Suprapubic skin (tissue), 4 donors: ENCODE data around the gene TMEM126B.

Experiments used
- POLR2A ChIP-seq, 2 donors: fragments of 450-650 bp; IDR thresholded peaks; one replicate each; pipeline ENCODE4 v1.6.1; 2017; ENCODE audit warnings: antibody characterized with exemption in 2 of 2, mild to moderate bottlenecking in 2 of 2, moderate library complexity in 2 of 2
- POLR2AphosphoS5 ChIP-seq, 3 donors: sonication (generic); formaldehyde crosslinking; IDR thresholded peaks; one replicate each; pipeline ENCODE4 v1.6.1; 2017; ENCODE audit warnings: antibody characterized with exemption in 3 of 3
- TF ChIP-seq, protein P1 (sequence below), 2 donors: fragments of 200-600 bp in 1 of 2; fragments of 450-650 bp in 1 of 2; sonication (generic) in 1 of 2; IDR thresholded peaks; one replicate each; pipeline ENCODE4 v1.5.1; 2016 to 2019; ENCODE audit warnings: antibody characterized with exemption in 2 of 2, mild to moderate bottlenecking in 1 of 2, moderate library complexity in 1 of 2

- TF ChIP-seq POLR2A (IDR thresholded peaks at IDR 0.05) (peak; percentile 84 to 97), POLR2AphosphoS5 (IDR thresholded peaks at IDR 0.05) (peak; percentile 68 to 97 (median 89))
- TF ChIP-seq, protein P1, sequence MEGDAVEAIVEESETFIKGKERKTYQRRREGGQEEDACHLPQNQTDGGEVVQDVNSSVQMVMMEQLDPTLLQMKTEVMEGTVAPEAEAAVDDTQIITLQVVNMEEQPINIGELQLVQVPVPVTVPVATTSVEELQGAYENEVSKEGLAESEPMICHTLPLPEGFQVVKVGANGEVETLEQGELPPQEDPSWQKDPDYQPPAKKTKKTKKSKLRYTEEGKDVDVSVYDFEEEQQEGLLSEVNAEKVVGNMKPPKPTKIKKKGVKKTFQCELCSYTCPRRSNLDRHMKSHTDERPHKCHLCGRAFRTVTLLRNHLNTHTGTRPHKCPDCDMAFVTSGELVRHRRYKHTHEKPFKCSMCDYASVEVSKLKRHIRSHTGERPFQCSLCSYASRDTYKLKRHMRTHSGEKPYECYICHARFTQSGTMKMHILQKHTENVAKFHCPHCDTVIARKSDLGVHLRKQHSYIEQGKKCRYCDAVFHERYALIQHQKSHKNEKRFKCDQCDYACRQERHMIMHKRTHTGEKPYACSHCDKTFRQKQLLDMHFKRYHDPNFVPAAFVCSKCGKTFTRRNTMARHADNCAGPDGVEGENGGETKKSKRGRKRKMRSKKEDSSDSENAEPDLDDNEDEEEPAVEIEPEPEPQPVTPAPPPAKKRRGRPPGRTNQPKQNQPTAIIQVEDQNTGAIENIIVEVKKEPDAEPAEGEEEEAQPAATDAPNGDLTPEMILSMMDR (IDR thresholded peaks at IDR 0.05): no peak
Observed at GRCh38 chr11:85664615-85665481, 36.5 kb downstream of the TMEM126B start, which contains the start of gene CREBZF.
